HEK293T (cell line): ENCODE data around the gene SYNDIG1L.

ENCODE experiments used
- ARNT ChIP-seq: fragments of 450-650 bp; IDR thresholded peaks from 2 replicates; pipeline ENCODE4 v1.6.1; 2017; ENCODE audit warnings: mild to moderate bottlenecking
- BHLHE40 ChIP-seq: fragments of 450-650 bp; IDR thresholded peaks from 2 replicates; pipeline ENCODE4 v1.6.1; 2016; ENCODE audit warnings: mild to moderate bottlenecking, moderate library complexity, borderline replicate concordance
- HDGF ChIP-seq: fragments of 450-650 bp; IDR thresholded peaks from 2 replicates; pipeline ENCODE4 v1.6.1; 2017; ENCODE audit warnings: antibody characterized with exemption, borderline replicate concordance
- SP1 ChIP-seq: fragments of 450-650 bp; IDR thresholded peaks from 2 replicates; pipeline ENCODE4 v1.6.1; 2017
- TARDBP ChIP-seq: fragments of 450-650 bp; IDR thresholded peaks from 2 replicates; pipeline ENCODE4 v1.6.1; 2016

GRCh38 chr14:74412753-74413152, 13.3 kb downstream of the SYNDIG1L start:
- TF ChIP-seq SP1: no peak
- no peak for TF ChIP-seq HDGF
- TF ChIP-seq BHLHE40: no peak
- TF ChIP-seq TARDBP: no peak
- no peak for TF ChIP-seq ARNT
